PFSK-1 (cell line): ENCODE data around the gene STK32A.

Experiments
- POLR2AphosphoS5 ChIP-seq: IDR thresholded peaks from 2 replicates; pipeline ENCODE4 v1.6.1; 2012; ENCODE audit warnings: low read depth, mild to moderate bottlenecking, control low read depth, low read length, moderate library complexity
- TAF1 ChIP-seq: IDR thresholded peaks from 2 replicates; pipeline ENCODE4 v1.6.1; 2012; ENCODE audit warnings: low read length, control low read depth, borderline replicate concordance; ENCODE audit not compliant: insufficient read depth
- TF ChIP-seq, protein P1 (sequence below), 2 experiments: IDR thresholded peaks; 2 replicates each; pipeline versions ENCODE4 v1.6.1 to v1.8.0; 2011 to 2012; ENCODE audit warnings: low read depth in 2 of 2, low read length in 2 of 2, control low read depth in 1 of 2, inconsistent platforms in 1 of 2, mild to moderate bottlenecking in 1 of 2, moderate library complexity in 1 of 2; ENCODE audit not compliant: insufficient read depth in 1 of 2

DNA sequence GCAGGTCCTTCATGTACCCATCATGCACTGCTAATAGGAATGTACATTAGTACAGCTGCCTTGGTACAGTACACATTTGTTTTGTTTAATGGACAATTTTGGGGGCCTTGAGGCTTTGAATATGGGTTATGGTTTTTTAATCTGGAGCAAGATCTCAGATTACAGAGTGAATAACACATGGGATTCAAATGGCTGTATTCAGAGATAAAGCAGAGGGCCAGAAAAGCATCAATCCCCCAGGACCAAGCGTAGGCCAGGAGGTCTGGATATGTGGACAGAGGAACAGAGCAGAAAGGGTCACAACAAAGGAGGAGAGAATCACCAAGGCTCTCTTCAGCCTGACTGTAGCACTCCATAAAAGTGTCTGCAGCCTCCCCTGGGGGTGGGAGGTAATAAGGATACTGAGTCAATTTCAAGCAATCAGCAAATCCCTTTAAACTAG lies 47.7 kb upstream of the STK32A start:
- TF ChIP-seq TAF1 (no peak), POLR2AphosphoS5 (no peak)
- TF ChIP-seq, protein P1, sequence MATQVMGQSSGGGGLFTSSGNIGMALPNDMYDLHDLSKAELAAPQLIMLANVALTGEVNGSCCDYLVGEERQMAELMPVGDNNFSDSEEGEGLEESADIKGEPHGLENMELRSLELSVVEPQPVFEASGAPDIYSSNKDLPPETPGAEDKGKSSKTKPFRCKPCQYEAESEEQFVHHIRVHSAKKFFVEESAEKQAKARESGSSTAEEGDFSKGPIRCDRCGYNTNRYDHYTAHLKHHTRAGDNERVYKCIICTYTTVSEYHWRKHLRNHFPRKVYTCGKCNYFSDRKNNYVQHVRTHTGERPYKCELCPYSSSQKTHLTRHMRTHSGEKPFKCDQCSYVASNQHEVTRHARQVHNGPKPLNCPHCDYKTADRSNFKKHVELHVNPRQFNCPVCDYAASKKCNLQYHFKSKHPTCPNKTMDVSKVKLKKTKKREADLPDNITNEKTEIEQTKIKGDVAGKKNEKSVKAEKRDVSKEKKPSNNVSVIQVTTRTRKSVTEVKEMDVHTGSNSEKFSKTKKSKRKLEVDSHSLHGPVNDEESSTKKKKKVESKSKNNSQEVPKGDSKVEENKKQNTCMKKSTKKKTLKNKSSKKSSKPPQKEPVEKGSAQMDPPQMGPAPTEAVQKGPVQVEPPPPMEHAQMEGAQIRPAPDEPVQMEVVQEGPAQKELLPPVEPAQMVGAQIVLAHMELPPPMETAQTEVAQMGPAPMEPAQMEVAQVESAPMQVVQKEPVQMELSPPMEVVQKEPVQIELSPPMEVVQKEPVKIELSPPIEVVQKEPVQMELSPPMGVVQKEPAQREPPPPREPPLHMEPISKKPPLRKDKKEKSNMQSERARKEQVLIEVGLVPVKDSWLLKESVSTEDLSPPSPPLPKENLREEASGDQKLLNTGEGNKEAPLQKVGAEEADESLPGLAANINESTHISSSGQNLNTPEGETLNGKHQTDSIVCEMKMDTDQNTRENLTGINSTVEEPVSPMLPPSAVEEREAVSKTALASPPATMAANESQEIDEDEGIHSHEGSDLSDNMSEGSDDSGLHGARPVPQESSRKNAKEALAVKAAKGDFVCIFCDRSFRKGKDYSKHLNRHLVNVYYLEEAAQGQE (IDR thresholded peaks at IDR 0.05; ENCODE audit: insufficient read depth in 1 of 2, low read depth in 2 of 2, low read length in 2 of 2) = no peak
